ENCODE results near the gene PJA1.

Gene PJA1

GRCh38 chrX:69186651-69187050 lies 21.4 kb upstream of the PJA1 start:
- ChIA-PET POLR2A (no interaction called here), CTCF (no interaction called here)
- DNase-seq (ENCODE audit: low read depth, low spot score): no peak
- H3K4me3 ChIP-seq (ENCODE audit: low read depth, low read length): no peak overlapping the region
- no peak for TF ChIP-seq CTCF (IDR thresholded peaks at IDR 0.05; ENCODE audit: insufficient read depth, low read length, missing control alignments)

GRCh38 chrX:69185886-69186285 lies 20.6 kb upstream of the PJA1 start:
- POLR2A ChIA-PET: no interaction called here
- no peak for TF ChIP-seq CTCF (IDR thresholded peaks at IDR 0.05; ENCODE audit: insufficient read depth, low read length, missing control alignments)
- H3K4me3 ChIP-seq (ENCODE audit: low read depth, low read length): no peak overlapping the region
- CTCF ChIA-PET: no interaction called here
- no peak for DNase-seq (ENCODE audit: low read depth, low spot score)

- DNase-seq (ENCODE audit: low read depth, low spot score): no peak
- ChIA-PET POLR2A (no interaction called here), CTCF (no interaction called here)
- H3K4me3 ChIP-seq (ENCODE audit: low read depth, low read length): no peak overlapping the region
- TF ChIP-seq CTCF (IDR thresholded peaks at IDR 0.05; ENCODE audit: insufficient read depth, low read length, missing control alignments): no peak
Observed at GRCh38 chrX:69185141-69185540, 19.9 kb upstream of the PJA1 start.

GRCh38 chrX:69182818-69183380 lies 17.6 kb upstream of the PJA1 start:
- ChIA-PET POLR2A (no interaction called here), CTCF (no interaction called here)
- TF ChIP-seq CTCF (IDR thresholded peaks at IDR 0.05; ENCODE audit: insufficient read depth, low read length, missing control alignments): no peak

GRCh38 chrX:69179380-69179911 lies 14.2 kb upstream of the PJA1 start:
- no peak overlapping the region for H3K4me3 ChIP-seq (ENCODE audit: low read depth, low read length)
- ChIA-PET CTCF (interaction anchor here (1.0 kb wide), 1 partner anchor 355 kb away, joined by 3 read pairs; no protein-coding TSS in a partner anchor), POLR2A (no interaction called here)
- TF ChIP-seq CTCF (IDR thresholded peaks at IDR 0.05; ENCODE audit: insufficient read depth, low read length, missing control alignments): no peak
- no peak for DNase-seq (ENCODE audit: low read depth, low spot score)

More at GRCh38 chrX:69182818-69183380, 17.6 kb upstream of the PJA1 start:
- DNase-seq (ENCODE audit: low read depth, low spot score): no peak
- H3K4me3 ChIP-seq (ENCODE audit: low read depth, low read length): no peak overlapping the region

- TF ChIP-seq CTCF (IDR thresholded peaks at IDR 0.05; ENCODE audit: insufficient read depth, low read length, missing control alignments): no peak
- ChIA-PET POLR2A (no interaction called here), CTCF (no interaction called here)
- DNase-seq (ENCODE audit: low read depth, low spot score): no peak
- no peak overlapping the region for H3K4me3 ChIP-seq (ENCODE audit: low read depth, low read length)
Observed at GRCh38 chrX:69178592-69178991, 13.3 kb upstream of the PJA1 start.

Measured in AG04449 (cell line).